ENCODE data around the gene NTM.
"Not testable (repeated sequence)": the region's sequence is repeated elsewhere in the genome, so short reads cannot be mapped to it uniquely, and the experiment has no call there.

NTM gene

GRCh38 chr11:132357811-132358572, 987.6 kb downstream of the NTM start:
- DNase-seq (ENCODE audit: low read depth), result no peak

GRCh38 chr11:132358573-132358953, 988.1 kb downstream of the NTM start:
- no peak for DNase-seq (ENCODE audit: low read depth)

- DNase-seq (ENCODE audit: low read depth), result no peak
These were observed 990.7 kb downstream of the NTM start for GRCh38 chr11:132361011-132361550.

GRCh38 chr11:132365650-132366049, 995.2 kb downstream of the NTM start:
- no peak for DNase-seq (ENCODE audit: low read depth)

- no peak for DNase-seq (ENCODE audit: low read depth)
These were observed 996.9 kb downstream of the NTM start for GRCh38 chr11:132367293-132367692.

GRCh38 chr11:132370114-132370513, 999.7 kb downstream of the NTM start:
- not testable (repeated sequence) for DNase-seq (ENCODE audit: low read depth)

- no peak for DNase-seq (ENCODE audit: low read depth)
These were observed 1003.2 kb downstream of the NTM start for GRCh38 chr11:132373405-132374143.

GRCh38 chr11:132379540-132379939, 1009.1 kb downstream of the NTM start:
- DNase-seq (ENCODE audit: low read depth), result no peak
